GM19438 (cell line): ENCODE data around the gene CST9L.
"Not testable (repeated sequence)": the region's sequence is repeated elsewhere in the genome, so short reads cannot be mapped to it uniquely, and the experiment has no call there.

Source experiments
- ATAC-seq: cut with Tn5 transposase; IDR thresholded peaks from one replicate; pipeline ENCODE4 v1.9.1; 2021; ENCODE audit warnings: low read depth; ENCODE audit not compliant: unreplicated experiment

Gene CST9L

GRCh38 chr20:23586735-23587525 is 18.6 kb upstream of the CST9L start:
- ATAC-seq, result no peak

- no peak for ATAC-seq
Measured at GRCh38 chr20:23585808-23586734, 17.8 kb upstream of the CST9L start.

- no peak for ATAC-seq
Measured at GRCh38 chr20:23585449-23585807, 17.1 kb upstream of the CST9L start.

- no peak for ATAC-seq
Measured at GRCh38 chr20:23584434-23585199, 16.3 kb upstream of the CST9L start.

- ATAC-seq, result no peak
Measured at GRCh38 chr20:23583526-23583925, 15.2 kb upstream of the CST9L start.

GRCh38 chr20:23582293-23582692 is 14.0 kb upstream of the CST9L start:
- no peak for ATAC-seq

- ATAC-seq, result not testable (repeated sequence)
Measured at GRCh38 chr20:23581833-23582232, 13.5 kb upstream of the CST9L start.

- no peak for ATAC-seq
Measured at GRCh38 chr20:23574977-23575376, 6.7 kb upstream of the CST9L start.

GRCh38 chr20:23570178-23570760 is 2.0 kb upstream of the CST9L start:
- ATAC-seq, result no peak

GRCh38 chr20:23569570-23569969 is 1.3 kb upstream of the CST9L start:
- no peak for ATAC-seq

- ATAC-seq, result no peak
Measured at GRCh38 chr20:23568971-23569330, 667 bp upstream of the CST9L start.

GRCh38 chr20:23566199-23566932 is 1.9 kb downstream of the CST9L start:
- no peak for ATAC-seq

GRCh38 chr20:23565503-23566045 is 2.7 kb downstream of the CST9L start:
- no peak for ATAC-seq

GRCh38 chr20:23564927-23565326 is 3.4 kb downstream of the CST9L start:
- ATAC-seq, result no peak

- ATAC-seq, result no peak
Measured at GRCh38 chr20:23562721-23563342, 5.5 kb downstream of the CST9L start.

GRCh38 chr20:23554401-23554800 is 13.9 kb downstream of the CST9L start:
- ATAC-seq, result no peak

GRCh38 chr20:23551786-23552185 is 16.5 kb downstream of the CST9L start:
- no peak for ATAC-seq

- no peak for ATAC-seq
Measured at GRCh38 chr20:23551383-23551782, 16.9 kb downstream of the CST9L start.

- no peak for ATAC-seq
Measured at GRCh38 chr20:23550227-23550626, 18.1 kb downstream of the CST9L start.
